ENCODE measurements around the gene ACOT7.

The ACOT7 gene

GRCh38 chr1:6288665-6289064 is 104.9 kb downstream of the ACOT7 start:
- DNase-seq (ENCODE audit: low read depth in 2 of 2) = no peak

- no peak for DNase-seq (ENCODE audit: low read depth in 2 of 2)
Observed at GRCh38 chr1:6288026-6288425, 105.5 kb downstream of the ACOT7 start.

- DNase-seq (ENCODE audit: low read depth in 2 of 2) = no peak
Observed at GRCh38 chr1:6287431-6287886, 106.1 kb downstream of the ACOT7 start.

DNA sequence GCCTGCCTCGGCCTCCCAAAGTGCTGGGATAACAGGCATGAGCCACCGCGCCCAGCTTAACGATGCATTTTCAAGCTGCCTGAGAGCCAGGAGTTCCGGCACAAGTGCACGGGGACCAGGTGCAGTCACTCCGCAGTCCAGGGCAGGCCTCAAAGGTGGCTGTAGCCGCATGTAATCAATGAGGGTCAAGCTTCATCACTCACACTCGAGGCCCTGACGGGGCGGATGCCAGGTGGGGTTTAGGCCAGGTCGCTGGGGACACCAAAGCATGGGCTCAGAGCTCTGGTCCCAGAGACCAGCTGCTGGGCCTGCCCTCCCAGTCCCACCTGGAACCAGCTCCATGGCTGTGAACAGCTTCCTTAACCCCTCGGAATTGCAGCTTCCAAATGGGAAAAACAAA is 106.5 kb downstream of the ACOT7 start:
- DNase-seq (ENCODE audit: low read depth in 2 of 2) = no peak

- no peak for DNase-seq (ENCODE audit: low read depth in 2 of 2)
Observed at GRCh38 chr1:6286266-6286665, 107.3 kb downstream of the ACOT7 start.

DNA sequence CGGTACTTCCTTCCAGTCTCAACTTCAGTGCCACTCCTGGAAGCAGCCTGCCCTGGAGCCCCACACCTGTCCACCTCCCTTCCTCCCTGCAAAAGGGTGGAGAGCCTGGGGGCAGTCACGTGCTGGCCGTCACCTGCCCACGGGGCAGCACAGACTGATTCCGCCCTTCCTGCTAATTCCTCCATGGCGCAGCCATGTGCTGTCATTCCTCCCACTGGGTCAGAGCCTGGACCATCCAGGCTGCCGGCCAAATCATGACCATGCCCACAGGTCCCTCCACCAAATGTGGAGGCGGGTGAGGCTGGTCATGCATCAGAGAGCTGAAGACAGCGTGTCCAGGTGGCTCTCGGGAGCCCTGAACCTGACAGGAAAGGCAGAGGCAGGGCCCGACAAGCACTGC is 108.2 kb downstream of the ACOT7 start:
- DNase-seq (ENCODE audit: low read depth in 2 of 2) = no peak

- DNase-seq (ENCODE audit: low read depth in 2 of 2) = no peak
Observed at GRCh38 chr1:6282577-6283270, 110.8 kb downstream of the ACOT7 start.

DNA sequence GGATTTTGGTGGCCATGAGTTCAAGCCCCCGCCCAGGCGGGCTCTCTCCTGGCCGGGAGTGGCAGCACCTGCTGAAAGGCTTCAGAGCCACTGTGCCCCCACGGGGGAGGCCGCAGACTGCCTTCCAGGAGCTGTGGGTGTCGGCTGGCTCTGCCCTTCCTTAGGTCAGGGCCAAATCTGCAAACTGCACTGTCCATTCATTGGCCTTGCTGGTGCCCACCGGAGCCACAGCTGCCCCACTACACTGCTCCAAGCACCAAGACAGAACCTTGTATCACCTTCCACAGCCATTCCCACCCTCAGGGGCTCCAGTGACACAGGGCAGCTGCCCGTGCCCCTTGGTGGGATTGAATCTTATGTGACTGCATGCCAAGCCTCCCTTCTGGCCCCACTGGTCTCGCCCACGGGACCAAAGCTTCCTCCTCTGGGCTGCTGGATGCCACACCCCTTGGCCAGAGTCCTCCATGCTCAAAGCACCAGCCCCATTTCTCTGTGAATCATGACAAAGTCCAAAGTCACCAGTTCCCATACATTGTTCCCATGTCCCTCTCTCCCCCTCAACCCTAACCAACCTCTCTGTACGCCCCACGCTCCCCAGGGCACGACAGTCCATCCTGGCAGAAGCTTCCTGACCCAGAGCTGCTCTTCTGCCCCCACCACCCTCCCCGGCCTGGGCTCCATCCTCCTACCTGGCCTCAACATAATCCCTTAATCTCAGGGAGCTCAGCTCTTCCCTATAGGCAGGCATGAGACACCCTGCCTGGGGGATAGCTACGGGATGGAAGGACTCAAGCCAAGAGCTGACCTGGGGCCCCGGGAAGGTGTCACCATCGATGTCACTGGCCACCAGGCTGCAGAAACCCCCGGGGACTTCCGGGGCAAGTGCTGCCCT is 111.8 kb downstream of the ACOT7 start:
- DNase-seq (ENCODE audit: low read depth in 2 of 2) = no peak

GRCh38 chr1:6280761-6281451 is 112.7 kb downstream of the ACOT7 start:
- DNase-seq (ENCODE audit: low read depth in 2 of 2) = no peak

DNA sequence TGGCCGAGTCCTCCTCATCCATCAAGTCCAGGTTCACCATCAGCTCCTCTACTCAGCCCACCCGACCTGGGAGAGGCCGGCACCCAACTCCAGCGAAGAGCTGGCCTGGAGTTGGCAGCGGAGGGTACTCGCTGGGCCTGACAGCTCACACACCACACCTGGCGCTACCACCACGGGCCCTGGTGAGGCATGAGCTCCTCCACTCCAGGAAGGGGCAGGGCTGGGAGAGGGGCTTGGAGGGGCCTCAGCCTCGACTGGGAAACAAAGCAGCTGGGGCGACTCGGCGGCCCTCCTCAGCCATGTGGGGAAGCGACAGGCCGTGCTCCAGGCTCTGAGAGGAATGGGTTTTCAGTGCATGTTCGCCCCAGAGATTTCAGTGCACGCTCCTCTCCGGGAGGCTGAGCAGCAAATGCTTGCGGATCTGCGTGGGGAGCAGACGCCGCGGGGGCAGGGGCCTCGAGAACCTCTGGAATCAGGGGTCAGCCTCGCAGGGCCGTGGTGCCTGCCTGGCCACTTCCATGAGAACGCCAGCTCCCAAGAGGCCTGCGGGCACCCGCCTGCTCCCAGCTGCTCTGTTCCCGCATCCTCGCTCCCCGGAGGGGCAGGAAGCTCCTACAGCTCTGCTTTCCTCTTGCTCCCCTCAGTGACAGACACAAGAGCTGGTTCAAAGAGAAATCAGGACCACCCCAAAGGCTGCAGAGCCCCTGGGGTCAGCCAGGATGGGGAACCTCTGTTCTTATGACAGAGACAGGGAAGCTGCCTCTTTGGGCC is 113.8 kb downstream of the ACOT7 start:
- no peak for DNase-seq (ENCODE audit: low read depth in 2 of 2)

DNA sequence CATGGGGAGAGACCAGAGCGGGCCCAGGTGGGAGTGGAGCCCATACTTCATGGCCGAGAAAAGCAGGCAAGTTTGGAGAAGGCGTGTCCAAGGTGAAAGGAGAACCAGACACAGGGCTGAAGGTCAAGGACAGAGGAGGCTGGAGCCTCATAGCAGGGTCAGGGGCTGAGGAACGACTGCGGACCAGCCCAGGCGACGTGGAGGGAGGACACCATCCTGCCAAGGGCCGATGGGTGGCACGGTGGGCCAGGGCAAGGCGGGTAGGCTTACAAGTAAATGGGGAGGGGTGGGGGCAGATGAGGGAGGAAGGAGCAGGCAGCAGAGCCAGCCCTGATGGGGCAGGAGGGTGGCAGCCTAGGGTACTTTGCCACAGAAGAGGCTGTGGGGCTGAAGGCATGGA is 114.5 kb downstream of the ACOT7 start:
- no peak for DNase-seq (ENCODE audit: low read depth in 2 of 2)

GRCh38 chr1:6278263-6278662 is 115.3 kb downstream of the ACOT7 start:
- no peak for DNase-seq (ENCODE audit: low read depth in 2 of 2)

- no peak for DNase-seq (ENCODE audit: low read depth in 2 of 2)
Observed at GRCh38 chr1:6276811-6277555, 116.6 kb downstream of the ACOT7 start.

DNA sequence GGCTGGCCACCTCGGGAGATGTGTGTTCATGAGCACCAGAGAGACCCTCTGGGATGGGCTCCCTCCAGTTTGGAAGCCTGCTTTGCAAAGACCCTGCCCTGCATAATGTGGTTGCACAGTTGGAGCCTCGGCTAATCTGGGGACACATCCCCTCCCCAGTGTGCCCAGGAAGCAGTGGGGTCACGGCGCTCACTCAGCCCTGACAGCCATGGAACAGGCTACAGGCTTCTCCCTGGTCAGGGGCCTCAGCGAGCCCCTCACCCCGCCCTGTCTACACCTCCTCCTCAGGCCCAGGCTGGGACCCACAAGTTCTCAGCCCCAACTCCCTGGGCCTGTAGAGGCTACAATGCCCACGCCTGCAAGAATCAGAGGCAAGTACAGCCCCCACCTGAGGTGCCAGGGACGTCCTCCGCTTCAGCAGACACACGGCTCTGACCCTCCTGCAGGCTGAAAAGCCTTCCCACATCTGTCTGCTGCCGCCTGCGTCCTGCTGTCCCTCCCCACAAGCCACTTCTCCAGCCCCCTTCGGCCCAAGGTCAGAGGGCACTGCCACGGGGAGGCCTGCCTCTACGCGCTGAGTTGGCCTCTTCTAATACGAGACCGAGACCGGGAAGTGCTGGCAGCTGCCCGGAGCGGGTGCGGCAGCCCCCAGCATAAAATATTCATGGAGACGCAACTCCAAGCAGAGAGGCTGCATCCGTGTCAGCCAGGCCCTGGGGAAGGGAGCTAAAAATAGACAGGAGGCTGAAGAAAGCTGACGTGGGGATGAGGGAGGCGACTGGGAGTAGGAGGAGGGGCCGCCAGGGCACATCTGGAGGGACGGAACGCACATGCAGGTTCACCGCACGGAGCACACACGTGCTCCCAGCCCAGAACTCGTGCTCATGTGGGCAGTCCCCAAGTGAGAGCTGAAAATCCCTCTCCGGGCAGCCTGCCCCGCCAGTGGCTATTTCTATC is 117.5 kb downstream of the ACOT7 start:
- DNase-seq (ENCODE audit: low read depth in 2 of 2) = no peak

- DNase-seq (ENCODE audit: low read depth in 2 of 2) = no peak
Observed at GRCh38 chr1:6274622-6275139, 118.9 kb downstream of the ACOT7 start.

GRCh38 chr1:6274102-6274501 is 119.5 kb downstream of the ACOT7 start:
- DNase-seq (ENCODE audit: low read depth in 2 of 2) = no peak

DNA sequence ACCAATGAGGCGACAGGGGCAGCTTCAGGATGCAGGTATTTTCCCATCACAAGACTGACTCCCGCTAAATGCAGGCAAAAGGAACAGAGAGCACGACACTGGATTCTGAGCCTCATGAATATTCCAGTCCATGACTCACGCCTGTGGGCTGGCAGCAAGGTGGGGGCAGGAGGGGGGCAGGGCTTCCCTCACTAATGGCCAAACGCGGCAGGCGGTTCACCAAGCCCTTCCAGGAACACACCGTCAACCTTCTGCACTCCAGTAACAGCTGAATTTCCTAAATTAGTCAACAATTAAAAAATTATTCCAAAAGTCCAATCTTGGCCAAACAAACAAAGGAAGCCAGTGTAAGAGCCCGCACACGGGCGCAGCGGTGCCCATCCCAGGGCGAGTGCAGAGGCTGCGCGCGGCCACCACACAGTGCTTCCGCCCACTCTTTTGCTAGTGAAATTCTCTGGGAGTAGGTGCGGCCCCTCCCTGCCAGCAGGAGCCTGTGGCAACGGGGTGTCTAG is 120.1 kb downstream of the ACOT7 start:
- no peak for DNase-seq (ENCODE audit: low read depth in 2 of 2)

DNA sequence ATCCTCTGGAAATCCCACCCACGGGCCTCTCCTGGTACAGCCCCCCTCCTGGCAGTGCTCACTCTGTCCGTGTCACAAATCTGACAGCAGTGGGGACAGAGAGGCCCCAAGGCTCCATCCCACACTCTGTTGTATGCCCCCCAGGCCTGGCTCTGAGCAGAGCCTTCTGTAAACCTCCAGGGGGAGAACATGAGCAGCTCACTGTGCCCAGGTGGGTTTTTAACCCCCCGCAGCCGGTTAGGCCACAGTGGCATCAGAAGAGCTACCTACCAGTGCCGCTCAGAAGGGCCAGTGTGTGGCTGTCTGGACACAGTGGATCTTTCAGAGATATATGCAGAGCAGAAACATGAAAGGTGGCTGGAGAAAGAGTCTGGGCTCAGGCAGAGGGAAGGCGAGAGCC is 120.7 kb downstream of the ACOT7 start:
- DNase-seq (ENCODE audit: low read depth in 2 of 2) = no peak

GRCh38 chr1:6272452-6272851 is 121.1 kb downstream of the ACOT7 start:
- DNase-seq (ENCODE audit: low read depth in 2 of 2) = no peak

Measured in stimulated activated CD4-positive, alpha-beta T cell treated with anti-CD3 and anti-CD28 coated beads, Interleukin-12 subunit alpha, Interleukin-12 subunit beta, amount 100 ng/mL, for 24 hours (primary cell).